HepG2 (cell line): ENCODE results near the gene LDAH. TPM values are rescaled to one million over a fixed set of nuclear protein-coding genes. Genes with fewer than 3 reads are reported as not detected.

Source experiments
- HDAC2 ChIP-seq: sonication (generic); formaldehyde crosslinking; IDR thresholded peaks from 2 replicates; pipeline ENCODE4 v1.4.0; 2020; ENCODE audit warnings: missing genetic modification reagents
- KDM4B ChIP-seq: sonication (generic); formaldehyde crosslinking; IDR thresholded peaks from 2 replicates; pipeline ENCODE4 v1.4.0; 2020; ENCODE audit warnings: missing genetic modification reagents
- RBFOX2 ChIP-seq: fragments of 200-400 bp; formaldehyde crosslinking; IDR thresholded peaks from 2 replicates; pipeline ENCODE4 v1.6.1; 2017; ENCODE audit warnings: low read depth, mild to moderate bottlenecking, low read length
- RBM22 ChIP-seq: fragments of 200-400 bp; formaldehyde crosslinking; optimal IDR thresholded peaks from 2 replicates; pipeline ENCODE3; 2017; ENCODE audit warnings: mild to moderate bottlenecking, low read length, moderate library complexity
- SP4 ChIP-seq: sonication (generic); formaldehyde crosslinking; IDR thresholded peaks from 2 replicates; pipeline ENCODE4 v1.8.1; 2023; ENCODE audit warnings: mild to moderate bottlenecking, missing genetic modification reagents
- TCF7L2 ChIP-seq: IDR thresholded peaks from 2 replicates; pipeline ENCODE4 v1.6.1; 2011; ENCODE audit warnings: mild to moderate bottlenecking, low read depth, low read length, moderate library complexity
- ZBTB1 ChIP-seq: sonication (generic); formaldehyde crosslinking; IDR thresholded peaks from 2 replicates; pipeline ENCODE4 v1.4.0; 2020; ENCODE audit warnings: missing genetic modification reagents, borderline replicate concordance
- ZNF253 ChIP-seq: sonication (generic); formaldehyde crosslinking; IDR thresholded peaks from 2 replicates; pipeline ENCODE4 v1.8.0; 2022; ENCODE audit warnings: mild to moderate bottlenecking, missing genetic modification reagents, borderline replicate concordance
- ZNF367 ChIP-seq: sonication (generic); formaldehyde crosslinking; IDR thresholded peaks from 2 replicates; pipeline ENCODE4 v1.4.0; 2020; ENCODE audit warnings: missing genetic modification reagents, borderline replicate concordance
- ZNF652 ChIP-seq: IDR thresholded peaks from 2 replicates; pipeline ENCODE4 v1.6.1; 2016; ENCODE audit warnings: low read depth, borderline replicate concordance
- ZNF83 ChIP-seq: sonication (generic); formaldehyde crosslinking; IDR thresholded peaks from 2 replicates; pipeline ENCODE4 v1.4.0; 2020; ENCODE audit warnings: missing genetic modification reagents, mild to moderate bottlenecking, borderline replicate concordance
- ZNF839 ChIP-seq: sonication (generic); formaldehyde crosslinking; IDR thresholded peaks from 2 replicates; pipeline ENCODE4 v1.4.0; 2020; ENCODE audit warnings: missing genetic modification reagents, mild to moderate bottlenecking, borderline replicate concordance
- polyA plus RNA-seq, 8 experiments: library from polyadenylated mRNA; depleted of rRNA in 3 of 8; stranded (reverse) in 7 of 8; unstranded in 1 of 8; fragments of >200 nt; fragmentation: Illumina TruSeq in 4 of 8; extraction: Trizol in 4 of 8; gene quantifications; 2 replicates each; pipeline versions ENCODE4 v1.2.1 to v1.2.3, GENCODE V29; 2011 to 2016; ENCODE audit warnings: low read depth in 4 of 8, missing spikeins in 1 of 8, mixed read lengths in 1 of 8; ENCODE audit not compliant: insufficient read depth in 1 of 8
- total RNA-seq, 5 experiments: library from RNA; depleted of rRNA; stranded (reverse); fragments of >200 nt; fragmentation: Illumina TruSeq; extraction: Trizol; gene quantifications; 2 replicates each; pipeline ENCODE4 v1.2.3, GENCODE V29; 2016; ENCODE audit warnings: low read depth in 1 of 5
- TF ChIP-seq, protein P1 (sequence below): sonication (generic); formaldehyde crosslinking; IDR thresholded peaks from 2 replicates; pipeline ENCODE4 v1.9.0; 2021; ENCODE audit warnings: missing genetic modification reagents, borderline replicate concordance
- TF ChIP-seq, protein P2 (sequence below): sonication (generic); formaldehyde crosslinking; IDR thresholded peaks from 2 replicates; pipeline ENCODE4 v1.5.0; 2020; ENCODE audit warnings: missing genetic modification reagents, mild to moderate bottlenecking, borderline replicate concordance
- TF ChIP-seq, protein P3 (sequence below): sonication (generic); formaldehyde crosslinking; IDR thresholded peaks from 2 replicates; pipeline ENCODE4 v1.5.1; 2020; ENCODE audit warnings: mild to moderate bottlenecking, missing genetic modification reagents
- TF ChIP-seq, protein P4 (sequence below): sonication (generic); IDR thresholded peaks from 2 replicates; pipeline ENCODE4 v1.6.1; 2016; ENCODE audit warnings: low read depth, borderline replicate concordance
- TF ChIP-seq, protein P5 (sequence below): sonication (generic); formaldehyde crosslinking; IDR thresholded peaks from 2 replicates; pipeline ENCODE4 v1.8.1; 2023; ENCODE audit warnings: mild to moderate bottlenecking, inconsistent platforms, moderate library complexity, missing genetic modification reagents, borderline replicate concordance
- TF ChIP-seq, protein P6 (sequence below): IDR thresholded peaks from 2 replicates; pipeline ENCODE4 v1.6.1; 2016; ENCODE audit warnings: low read depth

Gene LDAH
- total and polyA plus RNA-seq, 2 of the 13 experiments (the other 11 are each of a cell fraction or from before 2014, with no cell fraction given): 28.8 to 46.2 TPM

GRCh38 chr2:20664431-20665242, 158.3 kb downstream of the LDAH start (continued):
- TF ChIP-seq, protein P1, sequence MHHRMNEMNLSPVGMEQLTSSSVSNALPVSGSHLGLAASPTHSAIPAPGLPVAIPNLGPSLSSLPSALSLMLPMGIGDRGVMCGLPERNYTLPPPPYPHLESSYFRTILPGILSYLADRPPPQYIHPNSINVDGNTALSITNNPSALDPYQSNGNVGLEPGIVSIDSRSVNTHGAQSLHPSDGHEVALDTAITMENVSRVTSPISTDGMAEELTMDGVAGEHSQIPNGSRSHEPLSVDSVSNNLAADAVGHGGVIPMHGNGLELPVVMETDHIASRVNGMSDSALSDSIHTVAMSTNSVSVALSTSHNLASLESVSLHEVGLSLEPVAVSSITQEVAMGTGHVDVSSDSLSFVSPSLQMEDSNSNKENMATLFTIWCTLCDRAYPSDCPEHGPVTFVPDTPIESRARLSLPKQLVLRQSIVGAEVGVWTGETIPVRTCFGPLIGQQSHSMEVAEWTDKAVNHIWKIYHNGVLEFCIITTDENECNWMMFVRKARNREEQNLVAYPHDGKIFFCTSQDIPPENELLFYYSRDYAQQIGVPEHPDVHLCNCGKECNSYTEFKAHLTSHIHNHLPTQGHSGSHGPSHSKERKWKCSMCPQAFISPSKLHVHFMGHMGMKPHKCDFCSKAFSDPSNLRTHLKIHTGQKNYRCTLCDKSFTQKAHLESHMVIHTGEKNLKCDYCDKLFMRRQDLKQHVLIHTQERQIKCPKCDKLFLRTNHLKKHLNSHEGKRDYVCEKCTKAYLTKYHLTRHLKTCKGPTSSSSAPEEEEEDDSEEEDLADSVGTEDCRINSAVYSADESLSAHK (CRISPR knock-in tag): no peak
- TF ChIP-seq ZNF839 (no peak), ZNF83 (CRISPR knock-in tag) (no peak), ZBTB1 (no peak), RBFOX2 (no peak), RBM22 (no peak), ZNF253 (CRISPR knock-in tag) (no peak), ZNF367 (CRISPR knock-in tag) (no peak), HDAC2 (CRISPR knock-in tag) (peak; percentile 29; the same call in 1 of the 2 replicates), SP4 (CRISPR knock-in tag) (0 out of 2 replicates have a peak, but pooled peaks have one; percentile 39), ZNF652 (no peak), KDM4B (CRISPR knock-in tag) (no peak), TCF7L2 (no peak)
- TF ChIP-seq, protein P2, sequence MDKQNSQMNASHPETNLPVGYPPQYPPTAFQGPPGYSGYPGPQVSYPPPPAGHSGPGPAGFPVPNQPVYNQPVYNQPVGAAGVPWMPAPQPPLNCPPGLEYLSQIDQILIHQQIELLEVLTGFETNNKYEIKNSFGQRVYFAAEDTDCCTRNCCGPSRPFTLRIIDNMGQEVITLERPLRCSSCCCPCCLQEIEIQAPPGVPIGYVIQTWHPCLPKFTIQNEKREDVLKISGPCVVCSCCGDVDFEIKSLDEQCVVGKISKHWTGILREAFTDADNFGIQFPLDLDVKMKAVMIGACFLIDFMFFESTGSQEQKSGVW: no peak
- TF ChIP-seq, protein P3, sequence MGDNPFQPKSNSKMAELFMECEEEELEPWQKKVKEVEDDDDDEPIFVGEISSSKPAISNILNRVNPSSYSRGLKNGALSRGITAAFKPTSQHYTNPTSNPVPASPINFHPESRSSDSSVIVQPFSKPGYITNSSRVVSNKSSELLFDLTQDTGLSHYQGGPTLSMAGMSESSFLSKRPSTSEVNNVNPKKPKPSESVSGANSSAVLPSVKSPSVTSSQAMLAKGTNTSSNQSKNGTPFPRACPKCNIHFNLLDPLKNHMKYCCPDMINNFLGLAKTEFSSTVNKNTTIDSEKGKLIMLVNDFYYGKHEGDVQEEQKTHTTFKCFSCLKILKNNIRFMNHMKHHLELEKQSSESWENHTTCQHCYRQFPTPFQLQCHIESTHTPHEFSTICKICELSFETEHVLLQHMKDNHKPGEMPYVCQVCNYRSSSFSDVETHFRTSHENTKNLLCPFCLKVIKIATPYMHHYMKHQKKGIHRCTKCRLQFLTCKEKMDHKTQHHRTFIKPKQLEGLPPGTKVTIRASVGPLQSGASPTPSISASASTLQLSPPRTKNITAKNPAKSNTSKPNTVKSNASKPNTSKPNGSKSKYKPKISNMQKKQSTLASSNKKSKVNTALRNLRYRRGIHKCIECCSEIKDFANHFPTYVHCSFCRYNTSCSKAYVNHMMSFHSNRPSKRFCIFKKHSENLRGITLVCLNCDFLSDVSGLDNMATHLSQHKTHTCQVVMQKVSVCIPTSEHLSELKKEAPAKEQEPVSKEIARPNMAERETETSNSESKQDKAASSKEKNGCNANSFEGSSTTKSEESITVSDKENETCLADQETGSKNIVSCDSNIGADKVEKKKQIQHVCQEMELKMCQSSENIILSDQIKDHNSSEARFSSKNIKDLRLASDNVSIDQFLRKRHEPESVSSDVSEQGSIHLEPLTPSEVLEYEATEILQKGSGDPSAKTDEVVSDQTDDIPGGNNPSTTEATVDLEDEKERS: no peak
- TF ChIP-seq, protein P4, sequence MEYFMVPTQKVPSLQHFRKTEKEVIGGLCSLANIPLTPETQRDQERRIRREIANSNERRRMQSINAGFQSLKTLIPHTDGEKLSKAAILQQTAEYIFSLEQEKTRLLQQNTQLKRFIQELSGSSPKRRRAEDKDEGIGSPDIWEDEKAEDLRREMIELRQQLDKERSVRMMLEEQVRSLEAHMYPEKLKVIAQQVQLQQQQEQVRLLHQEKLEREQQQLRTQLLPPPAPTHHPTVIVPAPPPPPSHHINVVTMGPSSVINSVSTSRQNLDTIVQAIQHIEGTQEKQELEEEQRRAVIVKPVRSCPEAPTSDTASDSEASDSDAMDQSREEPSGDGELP: no peak
- TF ChIP-seq, protein P5, sequence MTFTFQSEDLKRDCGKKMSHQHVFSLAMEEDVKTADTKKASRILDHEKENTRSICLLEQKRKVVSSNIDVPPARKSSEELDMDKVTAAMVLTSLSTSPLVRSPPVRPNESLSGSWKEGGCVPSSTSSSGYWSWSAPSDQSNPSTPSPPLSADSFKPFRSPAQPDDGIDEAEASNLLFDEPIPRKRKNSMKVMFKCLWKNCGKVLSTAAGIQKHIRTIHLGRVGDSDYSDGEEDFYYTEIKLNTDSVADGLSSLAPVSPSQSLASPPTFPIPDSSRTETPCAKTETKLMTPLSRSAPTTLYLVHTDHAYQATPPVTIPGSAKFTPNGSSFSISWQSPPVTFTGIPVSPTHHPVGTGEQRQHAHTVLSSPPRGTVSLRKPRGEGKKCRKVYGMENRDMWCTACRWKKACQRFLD: 0 out of 2 replicates have a peak, but pooled peaks have one; percentile 18
- TF ChIP-seq, protein P6, sequence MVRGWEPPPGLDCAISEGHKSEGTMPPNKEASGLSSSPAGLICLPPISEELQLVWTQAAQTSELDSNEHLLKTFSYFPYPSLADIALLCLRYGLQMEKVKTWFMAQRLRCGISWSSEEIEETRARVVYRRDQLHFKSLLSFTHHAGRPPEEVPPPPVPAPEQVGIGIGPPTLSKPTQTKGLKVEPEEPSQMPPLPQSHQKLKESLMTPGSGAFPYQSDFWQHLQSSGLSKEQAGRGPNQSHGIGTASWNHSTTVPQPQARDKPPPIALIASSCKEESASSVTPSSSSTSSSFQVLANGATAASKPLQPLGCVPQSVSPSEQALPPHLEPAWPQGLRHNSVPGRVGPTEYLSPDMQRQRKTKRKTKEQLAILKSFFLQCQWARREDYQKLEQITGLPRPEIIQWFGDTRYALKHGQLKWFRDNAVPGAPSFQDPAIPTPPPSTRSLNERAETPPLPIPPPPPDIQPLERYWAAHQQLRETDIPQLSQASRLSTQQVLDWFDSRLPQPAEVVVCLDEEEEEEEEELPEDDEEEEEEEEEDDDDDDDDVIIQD: no peak
